AG09309 (cell line): ENCODE data around the gene OR10A2.
"Not testable (repeated sequence)": the region's sequence is repeated elsewhere in the genome, so short reads cannot be mapped to it uniquely, and the experiment has no call there.

Experiments used
- DNase-seq: peaks from one replicate; pipeline ENCODE4 v3.0.0-alpha.2; 2010; ENCODE audit warnings: low read depth
- H3K4me3 ChIP-seq: 2 replicates; pipeline ENCODE4 v1.5.1; 2011; ENCODE audit warnings: mild to moderate bottlenecking, low read depth, low read length, moderate library complexity; ENCODE audit not compliant: control insufficient read depth
- CTCF ChIP-seq: IDR thresholded peaks from 2 replicates; pipeline ENCODE4 v1.5.1; 2011; ENCODE audit warnings: mild to moderate bottlenecking, low read depth, low read length, inconsistent platforms; ENCODE audit not compliant: insufficient read depth, control insufficient read depth; ENCODE audit errors: missing control alignments

OR10A2 gene

GRCh38 chr11:6876325-6876724, 13.5 kb downstream of the OR10A2 start, which contains the start of gene OR10A4:
TSS of gene OR10A4 (plus strand) at chr11:6876625. CDS start at chr11:6876648, 23 bp downstream.
- H3K4me3 ChIP-seq: no peak within 1 kb of the TSS
- no peak for DNase-seq
- no peak for TF ChIP-seq CTCF

- no peak for DNase-seq
- H3K4me3 ChIP-seq: no peak overlapping the region
- no peak for TF ChIP-seq CTCF
Observed at GRCh38 chr11:6876914-6877313, 14.1 kb downstream of the OR10A2 start.

GRCh38 chr11:6882751-6883150, 19.9 kb downstream of the OR10A2 start:
- no peak for TF ChIP-seq CTCF
- no peak for DNase-seq
- H3K4me3 ChIP-seq: no peak overlapping the region

- DNase-seq, H3K4me3 ChIP-seq: not testable (repeated sequence)
Observed at GRCh38 chr11:6887711-6888110, 24.9 kb downstream of the OR10A2 start.

GRCh38 chr11:6888830-6889229, 26.0 kb downstream of the OR10A2 start:
- TF ChIP-seq CTCF: no peak
- no peak overlapping the region for H3K4me3 ChIP-seq
- DNase-seq: no peak

GRCh38 chr11:6889835-6890234, 27.0 kb downstream of the OR10A2 start:
- no peak for TF ChIP-seq CTCF
- DNase-seq: no peak
- H3K4me3 ChIP-seq: no peak overlapping the region

- DNase-seq: no peak
- H3K4me3 ChIP-seq: no peak within 1 kb of the TSS
- TF ChIP-seq CTCF: no peak
Observed at GRCh38 chr11:6892400-6892799, 29.5 kb downstream of the OR10A2 start, which contains the start of gene OR2D2. TSS of gene OR2D2 (minus strand) at chr11:6892500. CDS start at chr11:6892500, 0 bp downstream.
